ENCODE results near the gene OPHN1.

- TF ChIP-seq AKAP8 (CRISPR knock-in tag; IDR thresholded peaks at IDR 0.05) (no peak), ZNF124 (CRISPR knock-in tag; IDR thresholded peaks at IDR 0.05) (no peak), EP300 (IDR thresholded peaks at IDR 0.05; ENCODE audit: low read depth in 2 of 2, low read length in 2 of 2) (no peak), EP300 (CRISPR knock-in tag; IDR thresholded peaks at IDR 0.05; ENCODE audit: borderline replicate concordance) (no peak), HDAC2 (CRISPR knock-in tag; IDR thresholded peaks at IDR 0.05) (no peak), MTA1 (CRISPR knock-in tag; IDR thresholded peaks at IDR 0.05; ENCODE audit: borderline replicate concordance) (no peak), FOSL2 (CRISPR knock-in tag; IDR thresholded peaks at IDR 0.05) (no peak), SUZ12 (IDR thresholded peaks at IDR 0.05; ENCODE audit: low read depth, low read length) (no peak), NFATC3 (CRISPR knock-in tag; IDR thresholded peaks at IDR 0.05) (no peak), PHF20 (CRISPR knock-in tag; IDR thresholded peaks at IDR 0.05) (no peak), HNRNPH1 (optimal IDR thresholded peaks at IDR 0.05; ENCODE audit: low read depth, low read length) (no peak), ZNF282 (IDR thresholded peaks at IDR 0.05; ENCODE audit: partially characterized antibody) (no peak)
Observed at GRCh38 chrX:68415316-68415715, 18.0 kb downstream of the OPHN1 start.

Data from HepG2 (cell line).